Stimulated activated CD8-positive, alpha-beta memory T cell treated with anti-CD3 and anti-CD28 coated beads, Interleukin-12 subunit alpha, Interleukin-12 subunit beta, amount 100 ng/mL, for 24 hours (primary cell): ENCODE measurements around the gene METTL26.

ENCODE experiments used
- DNase-seq: peaks from one replicate; pipeline ENCODE4 v3.0.0-alpha.2; 2020; ENCODE audit errors: extremely low read depth

METTL26 gene

GRCh38 chr16:674968-675883, 39.1 kb upstream of the METTL26 start, which contains the start of gene RHBDL1:
RHBDL1 (plus strand) TSS chr16:675671; CDS start chr16:675791, 120 bp downstream.
- no peak for DNase-seq

- DNase-seq, result no peak
Observed at GRCh38 chr16:674214-674881, 38.2 kb upstream of the METTL26 start.

GRCh38 chr16:673399-673991, 37.4 kb upstream of the METTL26 start:
- DNase-seq, result no peak

GRCh38 chr16:672851-673250, 36.7 kb upstream of the METTL26 start:
- DNase-seq, result no peak

- no peak for DNase-seq
Observed at GRCh38 chr16:672371-672770, 36.3 kb upstream of the METTL26 start.

GRCh38 chr16:671353-672131, 35.4 kb upstream of the METTL26 start:
- DNase-seq, result no peak

GRCh38 chr16:670485-671352, 34.6 kb upstream of the METTL26 start:
- DNase-seq, result no peak

- no peak for DNase-seq
Observed at GRCh38 chr16:669666-670065, 33.6 kb upstream of the METTL26 start.

- DNase-seq, result no peak
Observed at GRCh38 chr16:668519-669171, 32.5 kb upstream of the METTL26 start.

GRCh38 chr16:667780-668518, 31.8 kb upstream of the METTL26 start, which contains the start of gene RHOT2:
RHOT2 (plus strand) TSS chr16:668132; CDS start chr16:668200, 68 bp downstream.
- DNase-seq, result peak; percentile 77

- no peak for DNase-seq
Observed at GRCh38 chr16:667113-667779, 31.1 kb upstream of the METTL26 start.

- no peak for DNase-seq
Observed at GRCh38 chr16:666572-666971, 30.5 kb upstream of the METTL26 start.

GRCh38 chr16:662597-662996, 26.5 kb upstream of the METTL26 start:
- no peak for DNase-seq

- DNase-seq, result no peak
Observed at GRCh38 chr16:662095-662494, 26.0 kb upstream of the METTL26 start.

- no peak for DNase-seq
Observed at GRCh38 chr16:661184-661821, 25.2 kb upstream of the METTL26 start.

- peak; percentile 52 for DNase-seq
Observed at GRCh38 chr16:660459-661183, 24.5 kb upstream of the METTL26 start.

- no peak for DNase-seq
Observed at GRCh38 chr16:660132-660458, 24.0 kb upstream of the METTL26 start.

GRCh38 chr16:659618-660017, 23.5 kb upstream of the METTL26 start:
- no peak for DNase-seq
